Gastroesophageal sphincter (tissue), 4 donors: ENCODE data around the gene SERPINB4. TPM values are rescaled to one million over a fixed set of nuclear protein-coding genes. Genes with fewer than 3 reads are reported as not detected.

Source experiments
- ATAC-seq: fragments of 150-250 bp; one replicate; pipeline ENCODE4 v1.9.1; 2016; ENCODE audit warnings: mild to moderate bottlenecking, moderate library complexity
- H3K27ac ChIP-seq, 4 donors: fragments of 200-600 bp; sonication (generic) in 3 of 4; 1 replicate in 3 of 4; 2 replicates in 1 of 4; pipeline ENCODE4 v1.5.1; 2016 to 2019
- H3K27me3 ChIP-seq: fragments of 200-600 bp; sonication (generic); one replicate; pipeline ENCODE4 v1.5.1; 2019
- H3K36me3 ChIP-seq, 2 donors: fragments of 200-600 bp; sonication (generic); one replicate each; pipeline ENCODE4 v1.5.1; 2019; ENCODE audit warnings: control low read depth in 1 of 2
- H3K4me1 ChIP-seq, 3 donors: fragments of 200-600 bp; sonication (generic); 1 replicate in 2 of 3; 2 replicates in 1 of 3; pipeline ENCODE4 v1.5.1; 2016 to 2019; ENCODE audit warnings: control low read depth in 2 of 3
- H3K4me3 ChIP-seq, 2 donors: fragments of 200-600 bp; sonication (generic); one replicate each; pipeline ENCODE4 v1.5.1; 2019; ENCODE audit warnings: mild to moderate bottlenecking in 1 of 2, moderate library complexity in 1 of 2
- H3K9me3 ChIP-seq, 3 donors: fragments of 200-600 bp; sonication (generic); one replicate each; pipeline ENCODE4 v1.5.1; 2017 to 2019; ENCODE audit warnings: control low read depth in 2 of 3
- CTCF ChIP-seq, 4 experiments: fragments of 200-600 bp in 2 of 4; fragments of 450-650 bp in 2 of 4; sonication (generic) in 1 of 4; IDR thresholded peaks; one replicate each; pipeline ENCODE4 v1.5.1; 2017 to 2019; ENCODE audit warnings: antibody characterized with exemption in 4 of 4, mild to moderate bottlenecking in 2 of 4, moderate library complexity in 2 of 4
- EP300 ChIP-seq: sonication (generic); formaldehyde crosslinking; IDR thresholded peaks from one replicate; pipeline ENCODE4 v1.6.1; 2017; ENCODE audit warnings: antibody characterized with exemption, mild to moderate bottlenecking
- POLR2A ChIP-seq, 2 donors: fragments of 450-650 bp; IDR thresholded peaks; one replicate each; pipeline ENCODE4 v1.6.1; 2017; ENCODE audit warnings: antibody characterized with exemption in 2 of 2, mild to moderate bottlenecking in 2 of 2, moderate library complexity in 1 of 2
- POLR2AphosphoS5 ChIP-seq: sonication (generic); formaldehyde crosslinking; IDR thresholded peaks from one replicate; pipeline ENCODE4 v1.6.1; 2017; ENCODE audit warnings: antibody characterized with exemption
- WGBS, 2 donors: methylation state at CpG; one replicate each; pipeline ENCODE4 v1.1.5; 2018; ENCODE audit warnings: low coverage in 1 of 2; 5-methylcytosine and 5-hydroxymethylcytosine counted together
- total RNA-seq, 4 donors: library from RNA; depleted of rRNA; stranded (reverse); fragments of >200 nt; gene quantifications; one replicate each; pipeline ENCODE4 v1.1.0, GENCODE V29; 2016

SERPINB4 gene
- total RNA-seq, 4 donors from 2014 or later, result 1.9 to 23.5 TPM; not detected in 2

GRCh38 chr18:63626431-63626830 lies 17.6 kb downstream of the SERPINB4 start:
- Histone ChIP-seq H3K27me3 (no peaks in the 10 kb centered on the region), H3K4me3 (no peak overlapping the region), H3K36me3 (no peaks in the 10 kb centered on the region), H3K4me1 (no peaks in the 10 kb centered on the region), H3K9me3 (peaks cover 0 to 30% (median 0%) of the 10 kb centered on the region in 3 donors), H3K27ac (no peak overlapping the region)
- 63 to 90% methylated on average over 2 of the region's 4 CpGs for WGBS, 2 donors
- no peak for ATAC-seq
- TF ChIP-seq POLR2AphosphoS5 (no peak), POLR2A (IDR thresholded peaks at IDR 0.05) (no peak), CTCF (IDR thresholded peaks at IDR 0.05) (no peak), EP300 (no peak)

- 90% methylated on average over 1 of the region's 3 CpGs; no CpG with 5 or more reads in 1 of the 2 donors for WGBS, 2 donors
- no peaks in the 10 kb centered on the region for H3K36me3 ChIP-seq
- no peak overlapping the region for H3K27ac ChIP-seq
- peaks cover 0 to 40% (median 0%) of the 10 kb centered on the region in 3 donors for H3K9me3 ChIP-seq
- H3K4me3 ChIP-seq, result no peak overlapping the region
- no peak for TF ChIP-seq POLR2AphosphoS5
- no peak for TF ChIP-seq EP300
- TF ChIP-seq CTCF (IDR thresholded peaks at IDR 0.05), result no peak
- no peak for TF ChIP-seq POLR2A (IDR thresholded peaks at IDR 0.05)
- ATAC-seq, result no peak
- no peaks in the 10 kb centered on the region for H3K27me3 ChIP-seq
- no peaks in the 10 kb centered on the region for H3K4me1 ChIP-seq
These were observed 19.2 kb downstream of the SERPINB4 start for GRCh38 chr18:63624863-63625262.

GRCh38 chr18:63619661-63620060 lies 24.4 kb downstream of the SERPINB4 start:
- Histone ChIP-seq H3K27me3 (no peaks in the 10 kb centered on the region), H3K36me3 (no peaks in the 10 kb centered on the region), H3K4me3 (no peak overlapping the region), H3K9me3 (peaks cover 0 to 20% (median 0%) of the 10 kb centered on the region in 3 donors), H3K27ac (no peak overlapping the region), H3K4me1 (no peaks in the 10 kb centered on the region)
- no peak for ATAC-seq
- WGBS, 2 donors, result 85 to 88% methylated on average over 3 of the region's 3 CpGs
- TF ChIP-seq POLR2A (IDR thresholded peaks at IDR 0.05) (no peak), POLR2AphosphoS5 (no peak), CTCF (IDR thresholded peaks at IDR 0.05) (no peak)

GRCh38 chr18:63617915-63618234 lies 26.2 kb downstream of the SERPINB4 start:
- WGBS, 2 donors, result 51 to 74% methylated on average over 2 of the region's 2 CpGs
- no peak overlapping the region for H3K4me3 ChIP-seq
- ATAC-seq, result no peak
- H3K9me3 ChIP-seq, result peaks cover 0 to 15% (median 0%) of the 10 kb centered on the region in 3 donors
- no peaks in the 10 kb centered on the region for H3K27me3 ChIP-seq
- no peaks in the 10 kb centered on the region for H3K36me3 ChIP-seq
- no peaks in the 10 kb centered on the region for H3K4me1 ChIP-seq
- H3K27ac ChIP-seq, result no peak overlapping the region
- TF ChIP-seq EP300, result no peak

GRCh38 chr18:63617049-63617914 lies 26.8 kb downstream of the SERPINB4 start:
- no peak for ATAC-seq

More at GRCh38 chr18:63617049-63617914, 26.8 kb downstream of the SERPINB4 start:
- H3K4me1 ChIP-seq, result no peaks in the 10 kb centered on the region
- H3K27me3 ChIP-seq, result no peaks in the 10 kb centered on the region
- no peaks in the 10 kb centered on the region for H3K36me3 ChIP-seq
- H3K27ac ChIP-seq, result no peak overlapping the region
- no peak for TF ChIP-seq CTCF (IDR thresholded peaks at IDR 0.05)
- TF ChIP-seq POLR2A (IDR thresholded peaks at IDR 0.05), result no peak
- TF ChIP-seq EP300, result no peak
- TF ChIP-seq POLR2AphosphoS5, result no peak
- WGBS, 2 donors, result 0 to 9% methylated on average over 3 of the region's 3 CpGs
- no peak overlapping the region for H3K4me3 ChIP-seq
- peaks cover 0 to 15% (median 0%) of the 10 kb centered on the region in 3 donors for H3K9me3 ChIP-seq
